ENCODE measurements around the gene FAIM.

Gene FAIM

DNA sequence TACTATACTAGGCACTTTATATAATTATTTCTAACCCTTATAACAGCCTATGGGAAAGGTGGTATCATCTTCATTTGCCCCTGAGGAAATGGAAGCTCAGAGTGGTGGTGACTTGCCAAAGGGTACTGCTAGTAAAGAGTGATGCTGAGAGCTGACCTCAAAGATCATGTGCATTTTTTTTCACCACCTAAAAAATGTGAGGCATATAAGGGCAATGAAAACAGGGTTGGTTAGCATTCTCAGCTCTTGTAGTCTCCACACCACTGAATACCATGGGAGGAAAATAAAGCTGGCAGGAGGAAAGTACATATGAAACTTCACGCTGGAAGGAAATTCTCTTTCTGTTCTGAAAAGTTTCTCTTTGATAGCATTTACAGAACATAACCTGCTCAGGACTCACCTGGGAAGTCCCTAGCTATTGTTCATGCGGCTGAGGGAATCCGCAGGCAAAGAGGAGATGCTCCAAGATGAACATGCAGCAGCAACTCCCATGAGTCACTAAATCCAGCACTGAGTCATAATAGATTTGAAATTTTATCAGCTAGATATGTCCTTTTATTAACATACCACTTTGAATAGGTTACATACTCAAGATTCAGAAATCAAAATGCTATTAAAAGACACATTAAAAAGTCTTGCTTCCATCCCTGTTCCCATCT is 17.3 kb downstream of the FAIM start:
- Mint-ChIP-seq H3K27ac (no peak overlapping the region), H3K9me3 (no peaks in the 10 kb centered on the region)
- TF ChIP-seq, protein P1, sequence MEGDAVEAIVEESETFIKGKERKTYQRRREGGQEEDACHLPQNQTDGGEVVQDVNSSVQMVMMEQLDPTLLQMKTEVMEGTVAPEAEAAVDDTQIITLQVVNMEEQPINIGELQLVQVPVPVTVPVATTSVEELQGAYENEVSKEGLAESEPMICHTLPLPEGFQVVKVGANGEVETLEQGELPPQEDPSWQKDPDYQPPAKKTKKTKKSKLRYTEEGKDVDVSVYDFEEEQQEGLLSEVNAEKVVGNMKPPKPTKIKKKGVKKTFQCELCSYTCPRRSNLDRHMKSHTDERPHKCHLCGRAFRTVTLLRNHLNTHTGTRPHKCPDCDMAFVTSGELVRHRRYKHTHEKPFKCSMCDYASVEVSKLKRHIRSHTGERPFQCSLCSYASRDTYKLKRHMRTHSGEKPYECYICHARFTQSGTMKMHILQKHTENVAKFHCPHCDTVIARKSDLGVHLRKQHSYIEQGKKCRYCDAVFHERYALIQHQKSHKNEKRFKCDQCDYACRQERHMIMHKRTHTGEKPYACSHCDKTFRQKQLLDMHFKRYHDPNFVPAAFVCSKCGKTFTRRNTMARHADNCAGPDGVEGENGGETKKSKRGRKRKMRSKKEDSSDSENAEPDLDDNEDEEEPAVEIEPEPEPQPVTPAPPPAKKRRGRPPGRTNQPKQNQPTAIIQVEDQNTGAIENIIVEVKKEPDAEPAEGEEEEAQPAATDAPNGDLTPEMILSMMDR (IDR thresholded peaks at IDR 0.05; ENCODE audit: unreplicated experiment in 3 of 3), result no peak

DNA sequence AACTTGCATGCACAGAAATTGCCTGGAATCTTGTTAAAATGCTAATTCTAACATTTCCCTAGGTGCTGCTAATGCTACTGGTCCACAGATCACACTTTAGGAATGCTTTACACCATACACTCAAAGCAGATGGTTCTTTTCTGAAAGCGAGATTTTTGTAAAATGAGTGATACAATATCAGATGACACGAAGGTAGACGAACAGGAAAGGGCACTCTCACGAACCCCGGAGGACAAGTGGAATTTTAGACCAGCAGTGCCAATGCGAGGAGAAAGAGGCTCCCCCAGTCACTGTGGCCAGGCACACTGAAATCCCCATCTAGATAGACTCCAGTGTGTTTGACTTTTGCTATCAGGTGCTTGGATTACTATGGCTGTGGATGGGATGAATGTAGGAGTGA is 21.0 kb downstream of the FAIM start:
- Mint-ChIP-seq H3K4me3 (no peak overlapping the region), H3K27me3 (ENCODE audit: low read depth) (no peaks in the 10 kb centered on the region), H3K27ac (no peak overlapping the region), H3K36me3 (ENCODE audit: low read depth) (peaks cover 17% of the 10 kb centered on the region), H3K9me3 (no peaks in the 10 kb centered on the region), H3K4me1 (no peaks in the 10 kb centered on the region)
- TF ChIP-seq, protein P1 (IDR thresholded peaks at IDR 0.05; ENCODE audit: unreplicated experiment in 3 of 3), result no peak

More for the DNA sequence above, 17.3 kb downstream of the FAIM start:
- Mint-ChIP-seq H3K4me1 (no peaks in the 10 kb centered on the region), H3K36me3 (ENCODE audit: low read depth) (peaks cover 15% of the 10 kb centered on the region), H3K4me3 (no peak overlapping the region), H3K27me3 (ENCODE audit: low read depth) (no peaks in the 10 kb centered on the region)

DNA sequence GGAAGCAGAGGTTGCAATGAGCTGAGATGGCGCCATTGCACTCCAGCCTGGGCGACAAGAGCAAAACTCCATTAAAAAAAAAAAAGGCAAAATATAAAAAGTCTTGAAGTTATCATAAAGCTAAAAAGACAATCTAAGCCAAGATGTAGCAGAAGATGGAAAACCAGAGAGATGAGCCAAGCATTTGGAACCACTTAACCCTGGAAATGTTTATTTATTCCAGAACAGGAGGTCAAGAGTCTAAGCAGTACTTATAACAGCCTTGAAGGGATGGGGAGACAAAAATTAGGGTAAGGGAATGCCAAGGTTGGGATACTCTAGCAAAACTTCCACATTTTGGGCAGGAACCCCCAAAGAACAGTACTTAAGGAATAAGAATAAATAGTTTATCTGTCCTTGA is 30.1 kb downstream of the FAIM start:
- Mint-ChIP-seq H3K36me3 (ENCODE audit: low read depth) (peaks cover 19% of the 10 kb centered on the region), H3K9me3 (peaks cover 33% of the 10 kb centered on the region), H3K4me3 (no peak overlapping the region), H3K4me1 (no peaks in the 10 kb centered on the region), H3K27ac (no peak overlapping the region), H3K27me3 (ENCODE audit: low read depth) (no peaks in the 10 kb centered on the region)
- TF ChIP-seq, protein P1 (IDR thresholded peaks at IDR 0.05; ENCODE audit: unreplicated experiment in 3 of 3), result no peak

DNA sequence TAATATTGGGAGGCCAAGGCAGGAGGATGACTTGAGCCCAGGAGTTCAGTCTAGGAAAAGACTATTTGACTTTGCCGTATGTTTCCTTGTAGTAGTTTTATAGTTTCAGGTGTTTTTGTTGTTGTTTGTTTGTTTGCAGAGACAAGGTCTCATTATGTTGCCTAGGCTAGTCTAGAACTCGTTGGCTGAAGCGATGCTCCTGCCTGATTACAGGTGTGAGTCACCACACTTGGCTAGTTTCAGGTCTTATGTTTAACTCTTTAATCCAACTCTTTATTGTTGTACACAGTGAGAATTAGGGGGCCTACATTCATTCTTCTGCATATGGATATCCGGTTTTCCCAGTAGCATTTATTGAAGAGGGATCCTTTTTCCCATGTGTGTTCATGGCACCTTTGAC is 32.0 kb downstream of the FAIM start:
- no peaks in the 10 kb centered on the region for H3K27me3 Mint-ChIP-seq (ENCODE audit: low read depth)
- H3K4me3 Mint-ChIP-seq, result no peak overlapping the region
- H3K36me3 Mint-ChIP-seq (ENCODE audit: low read depth), result peaks cover 30% of the 10 kb centered on the region
- no peak overlapping the region for H3K27ac Mint-ChIP-seq
- H3K4me1 Mint-ChIP-seq, result no peaks in the 10 kb centered on the region
- peaks cover 47% of the 10 kb centered on the region for H3K9me3 Mint-ChIP-seq
- TF ChIP-seq, protein P1 (IDR thresholded peaks at IDR 0.05; ENCODE audit: unreplicated experiment in 3 of 3), result no peak

DNA sequence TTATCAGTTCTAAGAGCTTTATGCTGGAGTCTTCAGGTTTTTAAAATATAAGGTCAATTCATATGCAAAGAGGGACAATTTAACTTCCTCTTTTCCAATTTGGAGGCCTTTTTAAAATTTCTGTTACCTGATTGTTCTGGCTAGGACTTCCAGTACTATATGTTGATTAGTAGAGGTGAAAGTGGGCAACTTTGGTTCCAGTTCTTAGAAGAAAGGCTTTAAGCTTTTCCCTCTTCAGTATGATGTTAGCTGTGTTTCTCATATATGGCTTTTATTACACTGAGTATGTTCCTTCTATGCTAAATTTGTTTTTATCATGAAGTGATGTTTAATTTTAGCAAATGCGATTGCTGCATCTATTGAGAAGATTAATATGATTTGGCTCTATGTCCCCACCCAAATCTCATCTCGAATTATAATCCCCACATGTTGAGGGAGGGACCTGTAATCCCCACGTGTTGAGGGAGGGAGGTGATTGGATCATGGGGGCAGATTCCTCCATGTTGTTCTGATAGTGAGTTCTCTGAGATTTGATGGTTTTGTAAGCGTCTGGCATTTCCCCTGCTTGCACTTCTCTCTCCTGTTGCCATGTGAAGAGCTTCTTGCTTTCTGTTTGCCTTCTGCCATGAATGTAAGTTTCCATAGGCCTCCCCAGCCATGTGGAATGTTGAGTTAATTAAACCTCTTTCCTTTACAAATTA is 33.8 kb downstream of the FAIM start:
- Mint-ChIP-seq H3K4me3 (no peak overlapping the region), H3K27ac (no peak overlapping the region), H3K27me3 (ENCODE audit: low read depth) (no peaks in the 10 kb centered on the region)

More for the DNA sequence above, 33.8 kb downstream of the FAIM start:
- no peaks in the 10 kb centered on the region for H3K4me1 Mint-ChIP-seq
- peaks cover 38% of the 10 kb centered on the region for H3K36me3 Mint-ChIP-seq (ENCODE audit: low read depth)
- H3K9me3 Mint-ChIP-seq, result peaks cover 63% of the 10 kb centered on the region
- TF ChIP-seq, protein P1 (IDR thresholded peaks at IDR 0.05; ENCODE audit: unreplicated experiment in 3 of 3), result no peak

Measured in nephron (organoid).